K562 (cell line): ENCODE data around the gene ERFL. TPM values are rescaled to one million over a fixed set of nuclear protein-coding genes. Genes with fewer than 3 reads are reported as not detected.

Source experiments
- ATAC-seq: fragments of 200-7000 bp; cut with Tn5 transposase; 3 replicates; pipeline ENCODE4 v1.9.1; 2020; ENCODE audit warnings: moderate library complexity
- BruUV-seq: library from RNA; stranded (reverse); fragments of 400-500 nt; replicated peaks from 2 replicates; lab custom pipeline; 2021; lab: Mats Ljungman, UMichigan
- CTCF ChIA-PET: fragments of 300-600 bp; formaldehyde crosslinking; extraction: SDS; loops from one replicate; lab custom pipeline; 2021; ENCODE audit warnings: low intra/inter-chr PET ratio; lab: Yijun Ruan, JAX
- POLR2A ChIA-PET: fragments of 300-600, 350-650 bp; sonication (Branson Sonifier 250); formaldehyde crosslinking; extraction: SDS; loops from one replicate; lab custom pipeline; 2021; ENCODE audit warnings: antibody characterized with exemption, inconsistent platforms; lab: Yijun Ruan, JAX
- DNase-seq, 4 experiments: peaks; one replicate each; pipeline versions ENCODE4 v3.0.0 to v3.0.0-alpha.2; 2011 to 2018; ENCODE audit warnings: low spot score in 3 of 4, mixed read lengths in 3 of 4; ENCODE audit errors: extremely low read depth in 1 of 4
- FAIRE-seq: peaks from 2 replicates; lab custom pipeline; 2011; peaks lifted over from hg19 to GRCh38; lab: Jason Lieb, UNC
- H2AFZ ChIP-seq: 2 replicates; pipeline ENCODE4 v1.6.0; 2011; ENCODE audit warnings: low read depth, low read length, control low read depth, inconsistent platforms
- H3K27ac ChIP-seq: fragments of 200-600 bp; 3 replicates; pipeline ENCODE4 v1.8.0; 2011; ENCODE audit warnings: low read depth, mild to moderate bottlenecking, control low read depth, inconsistent platforms, low read length, moderate library complexity, mixed read lengths; ENCODE audit errors: extremely low read depth
- H3K27me3 ChIP-seq, 2 experiments: fragments of 300-600 bp in 1 of 2; 2 replicates in 1 of 2; 3 replicates in 1 of 2; pipeline versions ENCODE4 v1.6.0 to v1.8.0; 2011; ENCODE audit warnings: inconsistent platforms in 2 of 2, low read length in 2 of 2, mild to moderate bottlenecking in 1 of 2, mixed read lengths in 1 of 2, moderate library complexity in 1 of 2; ENCODE audit not compliant: control insufficient read depth in 2 of 2, insufficient read depth in 2 of 2
- H3K36me3 ChIP-seq: fragments of 300-600 bp; 3 replicates; pipeline ENCODE4 v1.8.0; 2011; ENCODE audit warnings: mild to moderate bottlenecking, low read length, inconsistent platforms; ENCODE audit not compliant: control insufficient read depth, insufficient read depth
- H3K4me1 ChIP-seq, 2 experiments: fragments of 200-600 bp in 1 of 2; replicated peaks in 1 of 2; 2 replicates in 1 of 2; 3 replicates in 1 of 2; pipeline versions ENCODE4 v1.5.1 to v1.8.0; 2011; ENCODE audit warnings: inconsistent platforms in 2 of 2, low read length in 2 of 2, mild to moderate bottlenecking in 1 of 2, mixed read lengths in 1 of 2, moderate library complexity in 1 of 2; ENCODE audit not compliant: control insufficient read depth in 2 of 2, insufficient read depth in 2 of 2
- H3K4me2 ChIP-seq: 2 replicates; pipeline ENCODE4 v1.6.1; 2011; ENCODE audit warnings: low read length, control low read depth, inconsistent platforms, mixed read lengths; ENCODE audit not compliant: insufficient read depth
- H3K4me3 ChIP-seq: fragments of 200-600 bp; sonication (generic), shearing (Covaris generic); 2 replicates; pipeline ENCODE4 v1.5.1; 2016; ENCODE audit warnings: control low read depth, inconsistent platforms
- H3K79me2 ChIP-seq: fragments of 200-600 bp; 3 replicates; pipeline ENCODE4 v1.8.0; 2011; ENCODE audit warnings: low read length, inconsistent platforms; ENCODE audit not compliant: control insufficient read depth, insufficient read depth
- H3K9ac ChIP-seq, 2 experiments: 2 replicates each; pipeline versions ENCODE4 v1.6.0 to v1.6.1; 2011; ENCODE audit warnings: low read depth in 2 of 2, low read length in 2 of 2, control low read depth in 1 of 2, inconsistent platforms in 1 of 2, mild to moderate bottlenecking in 1 of 2, mixed read lengths in 1 of 2; ENCODE audit not compliant: insufficient read depth in 1 of 2
- H3K9me1 ChIP-seq: one replicate; pipeline ENCODE4 v1.6.0; 2011; ENCODE audit warnings: inconsistent platforms, mild to moderate bottlenecking, low read length, moderate library complexity; ENCODE audit not compliant: control insufficient read depth, insufficient read depth
- H3K9me3 ChIP-seq: replicated peaks from 2 replicates; pipeline ENCODE4 v1.5.1; 2011; ENCODE audit warnings: low read depth, low read length, inconsistent platforms; ENCODE audit not compliant: control insufficient read depth, insufficient read depth
- H4K20me1 ChIP-seq: replicated peaks from 2 replicates; pipeline ENCODE4 v1.6.1; 2011; ENCODE audit warnings: low read length, inconsistent platforms, mixed read lengths; ENCODE audit not compliant: control insufficient read depth, insufficient read depth
- CBX8 ChIP-seq: fragments of 200-600 bp; sonication (generic); IDR thresholded peaks from 2 replicates; pipeline ENCODE4 v1.6.1; 2012; ENCODE audit warnings: borderline replicate concordance, mixed run types, low read depth, mild to moderate bottlenecking, moderate library complexity, mixed read lengths, low read length, control low read depth, inconsistent platforms; ENCODE audit not compliant: poor library complexity, severe bottlenecking; ENCODE audit errors: extremely low read depth
- CEBPB ChIP-seq: fragments of 450-650 bp; IDR thresholded peaks from 2 replicates; pipeline ENCODE4 v1.6.1; 2016; ENCODE audit warnings: missing genetic modification characterization, missing compliant biosample characterization
- JUND ChIP-seq, 2 experiments: IDR thresholded peaks; 2 replicates in 1 of 2; 3 replicates in 1 of 2; pipeline ENCODE4 v1.6.1; 2011; ENCODE audit warnings: borderline replicate concordance in 2 of 2, low read depth in 2 of 2, low read length in 2 of 2, improper control_type of control experiment in 1 of 2, missing biosample characterization in 1 of 2, missing genetic modification characterization in 1 of 2, missing genetic modification reagents in 1 of 2
- SLC30A9 ChIP-seq: fragments of 250-450 bp; sonication (Bioruptor Pico); IDR thresholded peaks from 2 replicates; pipeline ENCODE4 v1.8.0; 2022; ENCODE audit warnings: mild to moderate bottlenecking, moderate library complexity
- ZNF41 ChIP-seq: fragments of 250-450 bp; sonication (Bioruptor Pico); conservative IDR thresholded peaks from 2 replicates; pipeline ENCODE4 v1.4.0; 2020; ENCODE audit warnings: mild to moderate bottlenecking
- WGBS: fragments of 100-300 bp; shearing (Covaris generic); methylation state at CpG from one replicate; pipeline ENCODE4 v1.1.6; 2016; ENCODE audit warnings: low coverage, mixed read lengths; ENCODE audit not compliant: insufficient coverage; ENCODE audit errors: missing lambda C conversion rate; 5-methylcytosine and 5-hydroxymethylcytosine counted together
- in situ Hi-C: fragments of 300-500 bp; cut with MboI; formaldehyde crosslinking; loops from 4 replicates; pipeline ENCODE4 v1.15.0; 2018; ENCODE audit warnings: inconsistent platforms, mixed read lengths
- intact Hi-C: fragments of 100-400 bp; cut with micrococcal nuclease; formaldehyde crosslinking; loops from 2 replicates; pipeline ENCODE4 v1.14.2; 2022
- polyA plus RNA-seq, 8 experiments: library from polyadenylated mRNA; depleted of rRNA in 4 of 8; stranded (reverse) in 5 of 8; unstranded in 3 of 8; fragments of >200 nt; fragmentation: Nextera tagmentation in 2 of 8; fragmentation: Illumina TruSeq in 1 of 8; extraction: Ambion mirVana in 2 of 8; extraction: Trizol in 1 of 8; gene quantifications; 2 replicates each; pipeline versions ENCODE4 v1.2.1 to v1.2.3, GENCODE V29; 2011 to 2014; ENCODE audit warnings: inconsistent platforms in 1 of 8, missing spikeins in 1 of 8
- total RNA-seq, 7 experiments: library from RNA; depleted of rRNA in 6 of 7; stranded (reverse); fragments of >200 nt in 6 of 7; fragmentation: Illumina TruSeq in 2 of 7; extraction: Trizol in 2 of 7; gene quantifications; 2 replicates each; pipeline versions ENCODE4 v1.2.1 to v1.2.3, GENCODE V29; 2011 to 2021; ENCODE audit warnings: low replicate concordance in 1 of 7
- TF ChIP-seq, protein P1 (sequence below): fragments of 450-650 bp; IDR thresholded peaks from 2 replicates; pipeline ENCODE4 v1.6.1; 2018; ENCODE audit not compliant: partially characterized antibody

Gene ERFL
- total and polyA plus RNA-seq, 9 of the 15 experiments (the other 6 are each of a cell fraction or from before 2014, with no cell fraction given): 0.07 to 0.75 (median 0.32) TPM; not detected in 4

DNA sequence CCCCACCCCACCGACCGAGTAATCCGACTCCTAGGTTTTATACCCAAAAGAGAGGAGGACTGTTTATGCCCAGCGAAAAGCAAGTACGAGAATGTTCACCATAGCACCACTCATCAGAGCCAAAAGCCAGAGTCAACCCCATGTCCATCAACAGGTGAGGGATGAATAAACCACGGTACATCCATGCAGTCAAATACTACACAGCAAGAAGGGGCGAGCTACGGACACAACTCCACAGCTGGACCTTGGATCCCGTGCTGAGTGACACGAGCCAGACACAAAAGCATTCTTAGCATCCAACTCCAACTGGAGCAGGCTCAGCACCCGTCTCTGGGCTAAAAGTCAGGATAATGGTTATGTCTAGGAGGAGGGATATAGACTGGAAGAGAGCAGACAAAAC, 43.1 kb upstream of the ERFL start:
- H4K20me1 ChIP-seq: peaks cover 10% of the 10 kb centered on the region; the same call in 1 of the 2 replicates
- POLR2A ChIA-PET: no interaction called here
- TF ChIP-seq JUND (IDR thresholded peaks at IDR 0.05; ENCODE audit: borderline replicate concordance, low read depth, low read length) (no peak), JUND (tag; IDR thresholded peaks at IDR 0.05; ENCODE audit: borderline replicate concordance, low read depth, low read length) (no peak), ZNF41 (no peak), CEBPB (tag) (no peak), SLC30A9 (CRISPR knock-in tag) (no peak)
- TF ChIP-seq, all 486 proteins: peak for 0
- no peak for DNase-seq
- Histone ChIP-seq H3K27me3 (peaks cover 36 to 78% of the 10 kb centered on the region in 2 experiments), H3K9ac (no peak overlapping the region), H3K4me3 (no peak overlapping the region), H3K4me1 (peaks cover 0 to 22% of the 10 kb centered on the region in 2 experiments; a peak in 2 of 5 replicates), H3K9me3 (no peaks in the 10 kb centered on the region), H3K27ac (no peak overlapping the region), H2AFZ (no peak overlapping the region), H3K9me1 (no peaks in the 10 kb centered on the region), H3K4me2 (no peak overlapping the region), H3K36me3 (no peaks in the 10 kb centered on the region), H3K79me2 (no peaks in the 10 kb centered on the region)
- CTCF ChIA-PET: no interaction called here
- FAIRE-seq: no peak
- BruUV-seq: no TSS peak
- 3% methylated on average over 11 of the region's 11 CpGs for WGBS
- in situ Hi-C loops (no loop called here), intact Hi-C loops (no loop called here)
- ATAC-seq: no peak

DNA sequence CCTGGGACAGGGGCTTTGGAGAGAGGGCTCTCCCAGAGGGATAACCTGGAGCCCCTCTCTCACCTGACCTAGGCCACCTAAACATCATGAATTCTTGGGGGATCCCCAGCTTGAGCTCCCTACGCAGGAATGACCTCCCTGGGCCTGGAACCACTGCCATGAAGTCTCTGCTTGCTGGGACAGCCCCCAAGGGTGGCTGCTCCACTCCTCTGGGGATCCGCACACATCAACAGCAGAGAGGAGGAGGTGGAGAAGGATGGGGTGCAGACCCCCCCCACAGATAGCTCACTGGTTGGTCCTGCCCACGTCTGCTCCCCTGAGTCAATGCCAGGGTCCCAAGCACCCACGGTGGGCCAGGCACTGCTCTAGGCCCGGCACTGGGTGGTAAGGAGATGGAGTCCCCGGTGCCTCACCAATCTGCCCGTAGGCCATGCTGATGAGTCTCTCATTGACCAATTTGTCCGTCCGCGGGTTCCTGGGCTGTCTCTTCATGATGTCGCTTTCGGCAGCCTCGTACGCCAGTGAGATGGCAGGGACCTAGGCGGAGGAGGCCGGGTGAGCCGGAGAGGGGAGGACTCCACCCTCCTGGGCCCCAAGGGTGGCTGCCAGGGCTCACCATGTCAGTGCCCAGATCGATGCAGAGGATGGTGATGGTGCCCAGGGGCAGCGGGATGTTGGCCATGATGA, 41.7 kb upstream of the ERFL start:
- no peak for TF ChIP-seq CBX8
- TF ChIP-seq, protein P1, sequence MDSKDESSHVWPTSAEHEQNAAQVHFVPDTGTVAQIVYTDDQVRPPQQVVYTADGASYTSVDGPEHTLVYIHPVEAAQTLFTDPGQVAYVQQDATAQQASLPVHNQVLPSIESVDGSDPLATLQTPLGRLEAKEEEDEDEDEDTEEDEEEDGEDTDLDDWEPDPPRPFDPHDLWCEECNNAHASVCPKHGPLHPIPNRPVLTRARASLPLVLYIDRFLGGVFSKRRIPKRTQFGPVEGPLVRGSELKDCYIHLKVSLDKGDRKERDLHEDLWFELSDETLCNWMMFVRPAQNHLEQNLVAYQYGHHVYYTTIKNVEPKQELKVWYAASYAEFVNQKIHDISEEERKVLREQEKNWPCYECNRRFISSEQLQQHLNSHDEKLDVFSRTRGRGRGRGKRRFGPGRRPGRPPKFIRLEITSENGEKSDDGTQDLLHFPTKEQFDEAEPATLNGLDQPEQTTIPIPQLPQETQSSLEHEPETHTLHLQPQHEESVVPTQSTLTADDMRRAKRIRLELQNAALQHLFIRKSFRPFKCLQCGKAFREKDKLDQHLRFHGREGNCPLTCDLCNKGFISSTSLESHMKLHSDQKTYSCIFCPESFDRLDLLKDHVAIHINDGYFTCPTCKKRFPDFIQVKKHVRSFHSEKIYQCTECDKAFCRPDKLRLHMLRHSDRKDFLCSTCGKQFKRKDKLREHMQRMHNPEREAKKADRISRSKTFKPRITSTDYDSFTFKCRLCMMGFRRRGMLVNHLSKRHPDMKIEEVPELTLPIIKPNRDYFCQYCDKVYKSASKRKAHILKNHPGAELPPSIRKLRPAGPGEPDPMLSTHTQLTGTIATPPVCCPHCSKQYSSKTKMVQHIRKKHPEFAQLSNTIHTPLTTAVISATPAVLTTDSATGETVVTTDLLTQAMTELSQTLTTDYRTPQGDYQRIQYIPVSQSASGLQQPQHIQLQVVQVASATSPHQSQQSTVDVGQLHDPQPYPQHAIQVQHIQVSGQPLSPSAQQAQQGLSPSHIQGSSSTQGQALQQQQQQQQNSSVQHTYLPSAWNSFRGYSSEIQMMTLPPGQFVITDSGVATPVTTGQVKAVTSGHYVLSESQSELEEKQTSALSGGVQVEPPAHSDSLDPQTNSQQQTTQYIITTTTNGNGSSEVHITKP: peak; percentile 76
- no peak for ATAC-seq
- Histone ChIP-seq H4K20me1 (peaks cover 10% of the 10 kb centered on the region), H3K36me3 (no peaks in the 10 kb centered on the region), H3K4me3 (no peak overlapping the region), H3K27ac (no peak overlapping the region), H3K4me1 (peaks cover 0 to 18% of the 10 kb centered on the region in 2 experiments; a peak in 2 of 5 replicates), H3K27me3 (peaks cover 43 to 75% of the 10 kb centered on the region in 2 experiments), H3K9me1 (no peaks in the 10 kb centered on the region), H3K9ac (no peak overlapping the region), H2AFZ (no peak overlapping the region), H3K9me3 (no peaks in the 10 kb centered on the region), H3K4me2 (no peak overlapping the region), H3K79me2 (no peaks in the 10 kb centered on the region)
- POLR2A ChIA-PET: no interaction called here
- intact Hi-C loops (no loop called here), in situ Hi-C loops (no loop called here)
- no peak for DNase-seq
- WGBS: 17% methylated on average over 19 of the region's 19 CpGs
- CTCF ChIA-PET: no interaction called here
- BruUV-seq: no TSS peak
- no peak for FAIRE-seq
